Fibroblast of the aortic adventitia (primary cell): ENCODE results near the gene MEF2B. TPM values are rescaled to one million over a fixed set of nuclear protein-coding genes. Genes with fewer than 3 reads are reported as not detected.

Source experiments
- DNase-seq: peaks from one replicate; pipeline ENCODE4 v3.0.0-alpha.2; 2010; ENCODE audit warnings: low read depth
- H3K4me3 ChIP-seq: 2 replicates; pipeline ENCODE4 v1.5.1; 2011; ENCODE audit warnings: low read depth, mild to moderate bottlenecking, control low read depth, low read length, moderate library complexity
- CTCF ChIP-seq: IDR thresholded peaks from 2 replicates; pipeline ENCODE4 v1.5.1; 2011; ENCODE audit warnings: mild to moderate bottlenecking, low read length, control low read depth, inconsistent platforms; ENCODE audit not compliant: insufficient read depth
- total RNA-seq: library from RNA; depleted of rRNA; stranded (reverse); fragments of >200 nt; gene quantifications from 2 replicates; pipeline ENCODE4 v1.2.3, GENCODE V29; 2012; ENCODE audit warnings: low replicate concordance

MEF2B gene
- 0.27 TPM in 1 of 2 replicates, not detected in the other for total RNA-seq

GRCh38 chr19:19170053-19170872, at the start of gene MEF2B:
Gene MEF2B, minus strand, starts transcription at chr19:19170263. Its CDS starts 19,528 bp downstream, at chr19:19150735.
- DNase-seq, result peak; percentile 35
- peak within 1 kb of the TSS; percentile 35 for H3K4me3 ChIP-seq

GRCh38 chr19:19218911-19219310, 48.8 kb upstream of the MEF2B start:
- no peak overlapping the region for H3K4me3 ChIP-seq
- no peak for TF ChIP-seq CTCF
- no peak for DNase-seq

More at GRCh38 chr19:19170053-19170872, at the start of gene MEF2B:
- TF ChIP-seq CTCF, result no peak

- DNase-seq, result peak; percentile 30
- TF ChIP-seq CTCF, result no peak
- H3K4me3 ChIP-seq, result no peak overlapping the region
These were observed 47.0 kb upstream of the MEF2B start for GRCh38 chr19:19217099-19217498.

GRCh38 chr19:19215792-19216191, 45.7 kb upstream of the MEF2B start:
- TF ChIP-seq CTCF, result no peak
- H3K4me3 ChIP-seq, result no peak overlapping the region
- no peak for DNase-seq

- peak; percentile 31 for DNase-seq
- TF ChIP-seq CTCF, result no peak
- no peak overlapping the region for H3K4me3 ChIP-seq
These were observed 44.8 kb upstream of the MEF2B start for GRCh38 chr19:19214892-19215291.

- TF ChIP-seq CTCF, result no peak
- no peak overlapping the region for H3K4me3 ChIP-seq
- no peak for DNase-seq
These were observed 44.1 kb upstream of the MEF2B start for GRCh38 chr19:19214159-19214490.
